Activated CD8-positive, alpha-beta memory T cell treated with anti-CD3 and anti-CD28 coated beads for 24 hours (primary cell): ENCODE measurements around the gene TMEM60.
"Not testable (repeated sequence)": the region's sequence is repeated elsewhere in the genome, so short reads cannot be mapped to it uniquely, and the experiment has no call there.

ENCODE experiments used
- DNase-seq: peaks from one replicate; pipeline ENCODE4 v3.0.0-alpha.2; 2020

Gene TMEM60

DNA sequence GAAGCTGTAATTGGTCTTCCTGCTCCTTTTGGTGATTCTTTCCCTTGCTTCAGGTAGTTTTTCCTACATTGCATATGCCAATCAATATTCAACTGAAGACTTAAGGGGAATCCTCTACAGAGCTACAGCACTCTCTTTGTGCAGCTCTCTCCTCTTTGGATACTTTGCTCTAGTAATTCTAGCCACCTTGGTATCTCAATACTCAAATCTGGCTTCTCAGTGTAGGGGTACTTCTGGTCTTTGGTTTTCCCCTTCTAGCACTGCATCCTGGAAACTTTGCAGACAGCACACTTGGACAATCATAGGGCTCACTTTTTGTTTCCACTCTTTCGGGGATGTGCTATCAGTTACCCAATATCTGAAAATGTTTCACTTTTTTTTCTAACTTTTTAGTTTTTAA, 10.3 kb upstream of the TMEM60 start:
- no peak for DNase-seq

DNA sequence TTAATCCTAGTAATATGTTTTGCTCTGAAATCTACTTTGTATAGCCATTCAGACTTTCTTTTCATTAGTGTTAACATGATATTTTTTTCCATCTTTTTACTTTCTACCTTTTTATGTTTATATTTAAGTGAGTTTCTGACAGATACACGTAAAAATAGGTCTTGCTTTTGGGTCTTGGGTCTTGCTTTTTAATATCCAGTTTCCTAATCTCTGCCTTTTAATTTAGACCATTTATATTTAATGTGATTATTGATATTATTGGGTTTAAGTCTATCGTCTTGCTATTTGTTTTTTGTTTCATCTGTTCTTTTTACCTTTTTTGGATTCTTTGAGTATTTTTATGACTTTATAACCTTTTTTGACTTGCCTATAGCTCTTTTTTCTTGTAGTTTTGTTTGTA, 8.2 kb upstream of the TMEM60 start:
- DNase-seq, result no peak

DNA sequence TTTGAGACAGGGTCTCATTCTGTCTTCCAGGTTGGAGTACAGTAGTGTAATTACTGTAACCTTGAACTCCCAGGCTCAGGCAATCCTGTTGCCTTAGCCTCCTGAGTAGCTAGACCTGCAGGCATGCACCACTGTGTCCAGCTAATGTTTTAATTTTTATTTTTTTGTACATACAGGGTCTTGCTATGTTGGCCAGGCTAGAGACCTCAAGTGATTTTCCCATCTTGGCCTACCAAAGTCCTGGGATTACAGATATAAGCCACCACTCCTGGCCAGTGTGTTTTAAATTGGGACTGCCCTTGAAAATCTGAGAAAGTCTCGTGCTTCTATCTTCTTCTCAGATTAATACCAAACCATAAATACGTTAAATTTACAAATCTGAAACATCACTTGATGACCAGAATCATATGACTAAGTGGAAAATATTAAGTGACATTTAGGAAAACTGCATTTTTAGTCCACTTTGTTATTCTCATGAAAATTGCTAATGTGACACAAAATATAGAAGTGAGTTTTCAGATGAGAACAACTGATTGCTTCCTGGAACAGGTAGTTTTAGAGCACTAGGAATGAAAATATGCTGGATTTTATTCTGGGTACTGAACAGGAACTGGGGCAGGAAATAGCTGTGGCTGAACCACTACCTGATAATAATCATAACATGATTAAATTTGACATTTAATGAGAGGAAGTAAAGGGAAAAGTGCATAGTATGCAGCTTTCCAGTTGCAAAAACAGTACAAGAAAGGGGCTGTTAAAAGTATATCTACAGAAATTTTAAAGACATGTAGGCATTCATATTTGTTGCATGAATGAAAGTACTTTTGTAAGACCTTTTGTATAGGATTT, 4.5 kb upstream of the TMEM60 start:
- no peak for DNase-seq

DNA sequence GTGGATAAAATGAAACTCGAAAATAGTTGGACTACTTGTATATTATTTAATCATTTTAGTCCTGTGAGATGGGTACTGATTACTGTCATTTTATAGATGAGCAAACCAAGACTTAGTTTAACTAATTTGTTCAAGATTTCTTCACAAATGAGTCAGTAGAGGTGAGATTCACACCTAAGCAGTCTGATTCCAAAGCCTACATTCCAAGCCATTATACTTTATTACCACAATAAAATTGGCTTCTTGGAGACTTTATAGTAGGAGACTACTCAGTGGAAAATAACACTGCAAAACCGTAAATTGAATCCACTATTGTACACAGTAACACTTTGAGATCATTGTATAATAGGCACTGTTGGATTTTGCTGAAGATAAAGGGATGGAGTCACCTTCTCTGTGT, 2.5 kb upstream of the TMEM60 start:
- DNase-seq, result no peak

DNA sequence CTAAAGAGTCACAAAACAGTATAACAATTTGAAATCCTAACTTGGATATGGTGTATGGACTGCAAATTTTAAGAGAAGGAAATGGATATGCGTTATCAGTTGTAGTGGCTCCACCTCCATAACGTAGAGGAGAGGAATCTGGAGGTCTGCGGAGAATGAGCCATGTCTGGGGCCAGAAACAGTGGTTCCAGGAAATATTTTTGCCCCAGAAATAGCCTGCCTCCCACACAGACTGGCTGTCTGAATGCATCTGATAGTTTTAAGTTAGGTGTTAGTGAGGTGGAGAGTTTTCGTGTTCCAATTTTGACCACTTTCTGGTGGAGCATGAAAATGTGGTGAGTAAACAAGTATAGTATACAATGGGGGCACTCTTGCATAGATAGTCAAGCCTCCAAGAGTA, 1.9 kb upstream of the TMEM60 start:
- no peak for DNase-seq

DNA sequence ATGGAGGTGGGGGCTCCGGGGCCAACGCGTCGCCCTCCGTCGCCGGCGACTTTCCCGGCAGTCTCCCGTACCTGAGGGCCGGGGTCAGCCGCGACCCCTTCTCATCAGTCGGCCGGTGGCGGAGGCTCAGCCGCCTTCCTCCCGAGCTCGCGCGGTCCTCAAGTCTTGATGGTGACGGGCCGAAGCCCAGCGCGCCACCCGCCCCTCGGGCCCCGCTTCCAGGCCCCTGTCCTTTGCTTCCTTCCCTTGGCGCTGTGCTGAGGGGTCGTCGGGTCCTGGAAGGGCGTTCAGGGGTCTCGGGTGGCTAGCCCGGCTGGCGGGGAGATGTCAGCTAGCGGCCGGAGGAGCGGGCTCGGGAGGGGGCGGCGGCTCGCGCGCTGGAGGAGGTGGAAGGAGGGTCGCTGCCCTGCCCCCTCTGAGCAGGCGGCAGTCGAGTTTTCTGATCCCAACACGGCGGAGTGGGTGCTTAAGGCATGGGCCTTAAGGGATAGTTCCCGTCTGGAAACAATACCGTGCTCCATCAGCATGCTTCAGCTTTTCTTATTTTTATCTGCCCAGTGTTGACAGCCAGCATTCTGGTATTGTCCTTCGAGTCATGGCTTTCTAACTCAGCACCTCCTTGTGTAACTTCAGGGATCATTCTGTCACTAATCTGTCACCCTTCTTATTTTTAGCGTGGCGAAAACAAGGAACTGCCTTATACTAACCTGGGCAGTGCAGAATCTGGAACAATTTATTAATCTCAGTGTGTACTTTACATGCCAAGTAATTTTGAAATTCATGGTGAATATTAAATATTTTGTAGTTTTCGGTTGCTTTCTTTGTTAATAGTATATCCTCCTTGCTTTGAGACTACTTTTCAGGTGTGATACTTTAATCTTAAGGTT, 1.1 kb upstream of the TMEM60 start:
- peak; percentile 66 for DNase-seq

DNA sequence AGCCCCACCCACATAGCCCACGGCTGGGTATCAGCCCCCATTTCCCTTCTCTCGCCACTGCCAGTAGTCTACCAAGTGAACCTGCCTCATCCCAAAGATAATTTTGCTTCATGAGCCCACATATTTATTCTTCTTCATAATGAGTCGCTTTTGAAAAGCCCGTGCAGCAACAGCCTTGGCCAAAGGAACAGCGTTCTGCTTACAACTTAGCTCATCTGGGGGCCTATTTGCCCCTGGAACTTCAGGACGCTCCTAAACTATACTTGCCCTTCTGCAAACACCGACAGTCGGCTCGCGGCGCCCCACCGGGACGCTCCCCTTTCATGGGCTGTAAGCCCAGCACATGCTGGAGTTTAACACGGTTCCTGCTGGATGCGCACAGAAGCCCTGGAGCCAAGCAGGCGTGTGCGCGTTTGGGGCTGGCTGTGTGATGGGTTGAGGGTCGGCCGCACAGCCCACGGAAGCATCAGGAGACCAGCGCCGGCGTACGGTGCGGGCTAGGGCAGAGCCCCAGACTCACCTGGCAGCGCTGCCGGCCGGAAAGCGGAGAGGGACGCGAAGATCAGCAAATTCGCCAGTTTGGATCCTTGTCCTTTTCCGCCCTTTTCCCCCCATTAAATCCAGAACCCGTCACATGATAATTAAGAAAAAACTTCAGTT, 370 bp downstream of the TMEM60 start:
- DNase-seq, result no peak

DNA sequence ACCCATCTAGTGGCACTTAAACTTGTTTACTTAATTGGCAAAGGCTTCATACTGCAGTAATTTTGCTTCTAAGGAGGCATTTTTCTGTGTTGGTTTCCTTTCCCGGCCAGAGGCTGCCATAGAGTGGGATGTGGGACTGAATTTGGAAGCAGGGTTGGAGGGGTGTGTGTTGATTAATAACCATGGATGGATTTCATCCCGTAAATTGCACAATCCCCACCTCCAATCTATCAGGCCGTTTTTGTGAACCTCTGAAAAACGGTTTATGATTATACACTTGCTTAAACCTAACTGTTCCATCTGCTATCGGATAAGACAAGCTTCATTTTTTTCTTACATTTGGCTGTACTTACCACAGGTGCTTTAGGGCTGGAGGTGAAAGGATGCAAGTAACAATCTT, 1.3 kb downstream of the TMEM60 start:
- no peak for DNase-seq

DNA sequence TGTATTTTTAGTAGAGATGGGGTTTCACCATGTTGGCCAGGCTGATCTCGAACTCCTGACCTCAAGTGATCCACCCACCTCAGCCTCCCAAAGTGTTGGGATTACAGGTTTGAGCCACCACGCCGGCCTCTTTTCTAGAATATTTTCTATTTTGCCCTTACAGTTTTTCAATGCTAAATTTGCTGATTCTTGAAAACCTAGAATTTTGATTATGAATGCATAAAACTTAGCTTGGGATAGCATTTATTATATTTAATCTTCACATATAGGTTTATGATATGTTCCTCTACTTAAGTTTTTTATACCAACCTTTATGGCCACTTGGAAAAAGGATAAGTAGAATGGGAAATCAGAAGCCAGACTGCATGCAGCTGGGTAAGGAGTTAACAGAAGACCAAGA, 2.1 kb downstream of the TMEM60 start:
- no peak for DNase-seq

DNA sequence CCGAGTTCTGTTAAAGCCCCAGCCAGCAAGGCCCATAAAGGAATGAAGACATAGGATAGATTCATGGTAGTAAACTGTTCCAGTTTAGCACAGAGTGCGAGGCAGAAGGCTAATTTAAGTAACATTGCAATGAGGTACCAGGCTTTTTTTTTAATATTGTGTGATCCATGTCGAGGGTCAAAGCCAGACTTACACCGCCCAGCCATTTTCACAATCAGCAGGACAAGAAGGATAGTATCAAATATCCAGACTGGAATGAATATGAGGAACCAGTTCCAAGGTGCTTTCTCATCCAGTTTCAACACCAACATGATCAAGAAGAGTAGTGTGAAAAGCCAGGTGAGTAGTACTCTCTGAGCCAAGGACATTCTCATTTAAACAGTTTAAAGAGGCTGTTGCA, 4.2 kb downstream of the TMEM60 start:
- no peak for DNase-seq

DNA sequence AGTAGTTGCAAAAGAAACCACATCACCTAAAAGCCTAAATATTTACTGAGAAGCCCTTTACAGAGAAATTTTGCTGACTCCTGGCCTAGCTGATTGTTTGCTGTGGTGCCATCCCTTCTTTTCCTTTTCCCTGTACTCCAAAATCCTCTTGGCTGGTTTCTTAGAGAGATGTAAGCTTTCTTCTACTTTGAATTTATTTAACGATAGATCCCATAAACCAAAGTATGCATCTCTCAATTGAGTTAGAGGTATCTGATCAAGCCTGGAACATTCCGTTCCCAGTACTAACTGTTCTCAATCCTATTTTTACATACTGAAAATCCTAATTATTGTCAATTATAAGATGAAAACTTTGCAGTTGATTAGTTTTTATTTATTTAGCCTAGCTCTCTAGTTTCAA, 6.3 kb downstream of the TMEM60 start:
- no peak for DNase-seq

DNA sequence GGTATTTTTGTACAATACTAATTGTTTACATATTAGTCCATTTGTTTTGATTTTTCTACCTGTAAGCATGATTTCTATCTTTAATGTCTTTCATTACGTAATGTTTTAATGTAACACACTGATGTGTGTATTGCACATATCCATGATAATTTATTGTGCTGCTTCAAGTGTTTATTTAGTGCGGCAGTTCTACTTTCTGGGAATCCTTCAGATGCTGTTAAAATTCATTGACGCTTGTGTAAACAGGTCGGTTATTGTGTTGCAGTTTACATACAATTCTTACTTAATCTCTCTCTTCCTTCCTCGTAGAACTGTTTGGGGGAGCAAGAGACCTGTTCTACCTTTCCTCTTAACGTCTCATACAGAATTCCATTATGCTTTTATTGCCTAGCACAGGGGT, 6.9 kb downstream of the TMEM60 start:
- no peak for DNase-seq

DNA sequence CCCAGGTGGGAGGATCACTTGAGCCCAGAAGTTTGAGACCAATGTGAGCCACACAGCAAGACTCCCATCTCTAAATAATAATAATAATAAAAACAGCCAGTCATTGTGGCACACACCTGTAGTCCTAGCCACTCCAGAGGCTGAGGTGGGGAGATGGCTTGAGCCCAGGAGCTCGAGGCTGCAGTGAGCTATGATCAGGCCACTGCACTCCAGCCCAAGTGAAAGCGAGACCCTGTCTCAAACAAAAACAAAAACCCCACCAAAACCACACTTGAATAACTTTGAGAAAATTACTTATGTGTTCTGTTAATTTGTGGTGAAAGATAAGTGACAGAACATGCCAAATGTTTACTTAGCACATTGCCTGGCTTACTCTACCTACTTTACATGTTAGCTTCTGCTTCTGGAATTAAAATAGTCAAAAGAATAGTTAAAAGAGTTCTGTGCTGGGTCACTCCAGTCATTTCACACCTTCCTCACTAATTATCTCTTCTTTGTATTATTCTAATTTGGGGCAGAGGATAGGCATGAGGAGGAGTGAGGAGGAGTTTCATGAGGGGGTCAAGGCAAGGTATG, 9.8 kb downstream of the TMEM60 start:
- DNase-seq, result no peak

DNA sequence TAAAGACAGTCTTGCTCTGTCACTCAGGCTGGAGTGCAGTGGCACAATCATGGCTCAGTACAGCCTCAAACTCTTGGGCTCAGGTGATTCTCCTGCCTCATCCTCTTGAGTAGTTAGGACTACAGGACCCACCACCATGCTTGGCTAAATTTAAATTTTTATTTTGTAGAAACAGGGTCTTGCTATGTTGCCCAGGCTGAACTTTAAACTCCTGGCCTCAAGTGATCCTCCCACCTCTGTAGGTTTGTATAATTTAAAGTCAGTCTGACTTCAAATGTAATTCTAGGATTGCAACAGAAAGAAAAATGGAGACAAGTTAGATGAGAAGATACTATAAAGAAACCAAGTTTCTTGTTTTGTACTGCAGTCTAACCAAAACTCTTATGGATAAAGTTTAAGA, 11.5 kb downstream of the TMEM60 start:
- no peak for DNase-seq

DNA sequence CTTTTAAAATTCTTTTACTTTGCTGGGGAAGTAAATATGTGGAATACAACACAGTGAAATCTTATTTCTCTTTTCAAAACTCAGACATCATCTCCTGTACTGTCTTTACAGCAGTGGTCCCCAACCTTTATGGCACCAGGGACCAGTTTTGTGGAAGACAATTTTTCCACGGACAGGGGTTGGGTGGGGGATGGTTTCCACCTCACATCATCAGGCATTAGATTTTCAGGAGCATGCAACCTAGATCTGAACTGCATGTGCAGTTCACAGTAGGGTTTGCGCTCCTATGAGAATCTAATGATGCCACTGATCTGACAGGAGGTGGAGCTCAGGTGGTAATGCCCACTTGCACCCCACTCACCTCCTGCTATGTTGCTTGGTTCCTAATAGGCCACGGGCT, 12.2 kb downstream of the TMEM60 start:
- DNase-seq, result no peak

DNA sequence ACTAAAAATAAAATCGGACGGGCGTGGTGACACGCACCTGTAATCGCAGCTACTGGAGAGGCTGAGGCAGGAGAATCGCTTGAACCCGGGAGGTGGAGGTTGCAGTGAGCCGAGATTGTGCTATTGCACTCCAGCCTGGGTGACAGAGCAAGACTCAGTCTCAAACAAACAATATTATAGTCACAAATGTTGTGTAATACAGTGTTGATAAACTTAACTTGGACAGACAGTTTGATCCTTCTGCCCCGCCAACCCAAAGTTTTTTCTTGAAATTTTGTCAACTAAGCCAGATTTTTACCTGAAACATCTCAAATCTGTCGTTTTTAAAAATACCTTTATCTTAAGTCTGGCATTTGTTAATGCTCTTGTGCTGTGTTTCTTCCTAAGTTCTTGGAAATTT, 13.8 kb downstream of the TMEM60 start:
- not testable (repeated sequence) for DNase-seq

DNA sequence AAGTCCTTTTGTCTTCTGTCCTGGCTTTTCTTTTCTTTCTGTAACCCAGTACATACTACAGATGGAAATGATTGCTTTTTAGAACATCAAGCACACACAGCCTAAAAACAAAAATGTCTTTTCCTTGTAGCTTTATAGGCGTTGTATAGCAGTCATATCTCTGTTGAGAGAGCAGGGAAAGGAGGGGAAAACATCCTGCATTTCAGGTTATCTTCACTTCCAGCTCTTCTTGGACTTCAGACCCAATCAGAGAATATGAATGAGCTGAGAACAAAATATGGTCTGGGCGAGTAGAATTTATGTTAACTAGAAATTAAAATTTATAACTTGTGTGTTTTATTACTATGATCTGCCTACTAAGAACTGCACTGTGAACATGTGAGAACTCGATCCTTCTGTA, 14.7 kb downstream of the TMEM60 start:
- DNase-seq, result no peak

DNA sequence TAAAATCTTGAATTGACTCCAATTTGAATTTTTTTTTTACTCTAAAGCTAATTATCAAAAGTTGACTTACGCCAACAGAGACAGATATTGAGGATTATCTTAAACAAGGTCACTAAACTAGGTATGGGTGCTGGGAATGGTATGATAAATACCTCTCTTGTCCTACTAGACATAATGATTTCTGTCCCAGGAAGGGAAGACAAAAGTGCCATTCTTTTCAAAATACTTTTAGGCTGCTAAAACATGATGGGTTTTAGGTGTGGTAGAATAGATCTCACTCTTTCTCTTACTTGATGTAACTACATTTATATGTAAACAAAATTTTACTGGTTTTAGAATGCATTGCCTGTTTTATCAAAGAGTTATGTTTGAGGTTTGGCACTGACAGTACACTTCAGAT, 15.1 kb downstream of the TMEM60 start:
- DNase-seq, result no peak

DNA sequence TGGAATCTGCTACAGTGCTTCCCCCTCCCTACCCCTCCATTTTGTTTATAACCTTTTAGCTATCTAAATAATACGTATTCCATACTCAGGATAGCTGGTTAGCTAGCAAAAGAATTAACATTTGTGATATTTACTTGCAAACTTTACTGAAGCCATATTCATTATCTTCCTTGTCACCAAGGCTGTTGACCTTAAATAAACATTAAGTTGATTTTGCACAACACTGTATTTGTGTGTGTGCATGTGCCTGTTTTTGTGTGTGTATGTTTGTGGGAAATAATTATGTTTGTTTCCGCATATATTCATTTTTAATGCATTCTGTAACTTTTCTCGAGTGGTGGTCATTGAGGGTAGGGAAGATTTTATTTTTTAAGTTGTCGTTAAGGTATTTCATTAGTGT, 15.9 kb downstream of the TMEM60 start:
- no peak for DNase-seq

DNA sequence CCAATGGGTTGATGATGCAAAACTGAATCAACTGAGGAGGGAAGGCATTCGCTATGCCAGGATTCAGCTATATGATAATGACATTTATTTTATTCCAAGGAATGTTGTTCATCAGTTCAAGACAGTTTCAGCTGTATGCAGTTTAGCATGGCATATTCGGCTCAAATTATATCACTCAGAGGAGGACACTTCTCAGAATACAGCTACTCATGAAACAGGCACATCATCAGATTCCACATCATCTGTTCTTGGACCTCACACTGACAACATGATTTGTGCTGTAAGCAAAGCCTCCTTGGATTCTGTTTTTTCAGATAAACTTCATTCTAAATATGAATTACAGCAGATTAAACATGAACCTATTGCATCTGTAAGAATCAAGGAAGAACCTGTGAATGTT, 19.7 kb downstream of the TMEM60 start:
- DNase-seq, result no peak

DNA sequence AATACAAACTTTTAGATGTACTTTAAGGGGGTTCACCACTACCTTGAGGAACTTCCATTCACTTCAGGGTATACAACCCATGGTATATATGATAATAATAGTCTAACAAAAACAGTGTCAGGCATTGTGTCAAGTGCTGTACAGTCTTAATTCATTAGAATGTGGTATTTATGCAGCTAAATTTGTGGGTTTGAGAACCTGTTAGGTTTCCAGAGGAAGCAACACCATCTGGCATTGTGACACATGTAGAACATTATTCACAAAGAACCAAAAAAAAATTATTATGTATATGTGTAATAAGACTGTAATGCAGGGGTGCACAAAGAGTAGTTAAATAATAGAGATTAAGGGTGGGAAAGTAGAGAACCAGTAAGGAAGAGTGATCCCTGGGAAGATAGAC, 26.3 kb downstream of the TMEM60 start:
- DNase-seq, result no peak

DNA sequence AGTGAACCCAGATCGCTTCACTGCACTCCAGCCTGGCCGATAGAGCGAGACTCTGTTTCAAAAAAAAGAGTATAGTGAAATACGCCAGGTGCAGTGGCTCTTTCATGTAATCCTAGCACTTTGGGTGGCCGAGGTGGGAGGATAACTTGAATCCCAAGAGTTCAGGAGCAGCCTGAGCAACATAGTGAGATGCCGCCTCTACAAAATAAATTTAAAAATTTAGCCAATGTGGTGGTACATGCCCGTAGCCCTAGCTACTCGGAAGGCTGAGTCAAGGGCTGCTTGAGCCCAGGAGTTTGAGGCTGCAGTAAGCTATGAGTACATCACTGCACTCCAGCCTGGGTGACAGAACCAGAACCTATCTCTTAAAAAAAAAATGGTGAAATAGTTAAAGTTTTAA, 27.9 kb downstream of the TMEM60 start:
- no peak for DNase-seq
